Islet of Langerhans (tissue), 1 donor: ENCODE measurements around the gene VAV3.

Experiments
- FAIRE-seq: peaks from one replicate; lab custom pipeline; 2011; peaks lifted over from hg19 to GRCh38; lab: Jason Lieb, UNC

Gene VAV3

GRCh38 chr1:107789817-107790524 is 175.0 kb downstream of the VAV3 start:
- FAIRE-seq, result no peak

GRCh38 chr1:107788206-107789202 is 176.5 kb downstream of the VAV3 start:
- FAIRE-seq, result no peak

- FAIRE-seq, result no peak
Observed at GRCh38 chr1:107787299-107787698, 177.7 kb downstream of the VAV3 start.

GRCh38 chr1:107786203-107786845 is 178.7 kb downstream of the VAV3 start:
- no peak for FAIRE-seq

GRCh38 chr1:107785496-107786202 is 179.3 kb downstream of the VAV3 start:
- no peak for FAIRE-seq

- FAIRE-seq, result peak; percentile 99
Observed at GRCh38 chr1:107782217-107782845, 182.6 kb downstream of the VAV3 start.

GRCh38 chr1:107781245-107781644 is 183.7 kb downstream of the VAV3 start:
- peak; percentile 21 for FAIRE-seq

- no peak for FAIRE-seq
Observed at GRCh38 chr1:107777664-107778047, 187.3 kb downstream of the VAV3 start.

- no peak for FAIRE-seq
Observed at GRCh38 chr1:107776900-107777663, 187.9 kb downstream of the VAV3 start.

GRCh38 chr1:107771377-107771776 is 193.6 kb downstream of the VAV3 start:
- FAIRE-seq, result no peak

- FAIRE-seq, result peak; percentile 92
Observed at GRCh38 chr1:107767156-107767582, 197.8 kb downstream of the VAV3 start.

GRCh38 chr1:107766533-107766932 is 198.4 kb downstream of the VAV3 start:
- FAIRE-seq, result no peak

- FAIRE-seq, result no peak
Observed at GRCh38 chr1:107762751-107763390, 202.1 kb downstream of the VAV3 start.

GRCh38 chr1:107760065-107760464 is 204.9 kb downstream of the VAV3 start:
- no peak for FAIRE-seq

- FAIRE-seq, result peak; percentile 94
Observed at GRCh38 chr1:107750364-107750959, 214.5 kb downstream of the VAV3 start.

- peak; percentile 90 for FAIRE-seq
Observed at GRCh38 chr1:107748531-107748930, 216.4 kb downstream of the VAV3 start.

- no peak for FAIRE-seq
Observed at GRCh38 chr1:107741242-107741641, 223.7 kb downstream of the VAV3 start.

- no peak for FAIRE-seq
Observed at GRCh38 chr1:107740579-107740978, 224.4 kb downstream of the VAV3 start.

- no peak for FAIRE-seq
Observed at GRCh38 chr1:107739651-107740050, 225.3 kb downstream of the VAV3 start.

- FAIRE-seq, result no peak
Observed at GRCh38 chr1:107739201-107739600, 225.8 kb downstream of the VAV3 start.
